Liver (tissue), 9 donors: Measurements from ENCODE around the gene TOGARAM2. TPM values are rescaled to one million over a fixed set of nuclear protein-coding genes. Genes with fewer than 3 reads are reported as not detected.

Experiments used
- DNase-seq: peaks from one replicate; pipeline ENCODE4 v3.0.0-alpha.2; 2017; ENCODE audit warnings: low spot score
- H3K27ac ChIP-seq, 2 donors: one replicate each; pipeline ENCODE4 v1.7.0; 2013; ENCODE audit warnings: inconsistent platforms in 2 of 2, low read length in 2 of 2, control low read depth in 1 of 2, low read depth in 1 of 2, mild to moderate bottlenecking in 1 of 2
- H3K27me3 ChIP-seq, 4 donors: one replicate each; pipeline versions ENCODE4 v1.6.1 to v1.7.0; 2013; ENCODE audit warnings: low read length in 3 of 4, inconsistent platforms in 1 of 4, mild to moderate bottlenecking in 1 of 4, moderate library complexity in 1 of 4; ENCODE audit not compliant: control insufficient read depth in 4 of 4, insufficient read depth in 4 of 4
- H3K36me3 ChIP-seq, 4 donors: one replicate each; pipeline versions ENCODE4 v1.6.1 to v1.7.0; 2013; ENCODE audit warnings: low read length in 3 of 4, mild to moderate bottlenecking in 3 of 4, low read depth in 1 of 4, moderate library complexity in 1 of 4; ENCODE audit not compliant: control insufficient read depth in 4 of 4, insufficient read depth in 3 of 4
- H3K4me1 ChIP-seq, 4 donors: one replicate each; pipeline versions ENCODE4 v1.6.1 to v1.7.0; 2013; ENCODE audit warnings: low read length in 3 of 4, mild to moderate bottlenecking in 3 of 4, moderate library complexity in 1 of 4; ENCODE audit not compliant: control insufficient read depth in 4 of 4, insufficient read depth in 4 of 4
- H3K4me3 ChIP-seq, 3 donors: one replicate each; pipeline versions ENCODE4 v1.6.1 to v1.7.0; 2013; ENCODE audit warnings: low read length in 3 of 3, control low read depth in 1 of 3, low read depth in 1 of 3, mild to moderate bottlenecking in 1 of 3
- H3K9ac ChIP-seq, 2 donors: one replicate each; pipeline ENCODE4 v1.7.0; 2013; ENCODE audit warnings: low read length in 2 of 2, mild to moderate bottlenecking in 2 of 2, moderate library complexity in 2 of 2, control low read depth in 1 of 2, low read depth in 1 of 2
- H3K9me3 ChIP-seq, 4 donors: one replicate each; pipeline versions ENCODE4 v1.6.1 to v1.7.0; 2013; ENCODE audit warnings: low read length in 3 of 4; ENCODE audit not compliant: control insufficient read depth in 4 of 4
- EGR1 ChIP-seq, 2 donors: IDR thresholded peaks; 2 replicates each; pipeline ENCODE4 v1.6.1; 2016 to 2018; ENCODE audit warnings: antibody characterized with exemption in 2 of 2, low read depth in 2 of 2
- FOXA1 ChIP-seq: IDR thresholded peaks from 2 replicates; pipeline ENCODE4 v1.6.1; 2016; ENCODE audit warnings: antibody characterized with exemption
- FOXA2 ChIP-seq: IDR thresholded peaks from 2 replicates; pipeline ENCODE4 v1.6.1; 2016; ENCODE audit warnings: antibody characterized with exemption
- HNF4A ChIP-seq, 2 donors: conservative IDR thresholded peaks; 2 replicates each; pipeline ENCODE4 v1.6.1; 2016; ENCODE audit warnings: antibody characterized with exemption in 2 of 2, mild to moderate bottlenecking in 2 of 2
- HNF4G ChIP-seq: IDR thresholded peaks from 2 replicates; pipeline ENCODE4 v1.6.1; 2016; ENCODE audit warnings: antibody characterized with exemption
- JUND ChIP-seq, 2 donors: IDR thresholded peaks; 2 replicates each; pipeline ENCODE4 v1.6.1; 2016; ENCODE audit warnings: antibody characterized with exemption in 2 of 2
- NR2F2 ChIP-seq: IDR thresholded peaks from 2 replicates; pipeline ENCODE4 v1.6.1; 2016; ENCODE audit warnings: antibody characterized with exemption
- RAD21 ChIP-seq, 2 donors: IDR thresholded peaks; 2 replicates each; pipeline ENCODE4 v1.6.1; 2016; ENCODE audit warnings: antibody characterized with exemption in 2 of 2, mild to moderate bottlenecking in 2 of 2
- SP1 ChIP-seq: IDR thresholded peaks from 2 replicates; pipeline ENCODE4 v1.6.1; 2018; ENCODE audit warnings: antibody characterized with exemption, mild to moderate bottlenecking
- YY1 ChIP-seq: IDR thresholded peaks from 2 replicates; pipeline ENCODE4 v1.6.1; 2016; ENCODE audit warnings: antibody characterized with exemption, mild to moderate bottlenecking
- WGBS: extraction: QIAGEN DNeasy Blood & Tissue Kit; methylation state at CpG from one replicate; pipeline ENCODE4 v1.1.7; 2013; 5-methylcytosine and 5-hydroxymethylcytosine counted together
- polyA plus RNA-seq, 2 donors: library from polyadenylated mRNA; stranded (reverse) in 1 of 2; unstranded in 1 of 2; fragments of 200-250 nt in 1 of 2; fragments of >200 nt in 1 of 2; fragmentation: Nextera tagmentation in 1 of 2; extraction: Ambion mirVana in 1 of 2; gene quantifications; one replicate each; pipeline versions ENCODE4 v1.2.1 to v1.2.3, GENCODE V29; 2013 to 2015
- total RNA-seq, 2 donors: library from RNA; depleted of rRNA; stranded (reverse); fragments of >200 nt; gene quantifications; one replicate each; pipeline ENCODE4 v1.2.3, GENCODE V29; 2014
- TF ChIP-seq, protein P1 (sequence below): IDR thresholded peaks from 2 replicates; pipeline ENCODE4 v1.6.1; 2016; ENCODE audit warnings: antibody characterized with exemption
- TF ChIP-seq, protein P2 (sequence below): IDR thresholded peaks from 2 replicates; pipeline ENCODE4 v1.6.1; 2016; ENCODE audit warnings: antibody characterized with exemption, mild to moderate bottlenecking
- TF ChIP-seq, protein P3 (sequence below): IDR thresholded peaks from 2 replicates; pipeline ENCODE4 v1.6.1; 2016; ENCODE audit warnings: antibody characterized with exemption
- TF ChIP-seq, protein P4 (sequence below): fragments of 150-350 bp; IDR thresholded peaks from 2 replicates; pipeline ENCODE4 v1.5.1; 2017; ENCODE audit warnings: improper control_type of control experiment, low read depth, low read length; ENCODE audit not compliant: missing input control
- TF ChIP-seq, protein P5 (sequence below): IDR thresholded peaks from 2 replicates; pipeline ENCODE4 v1.6.1; 2016; ENCODE audit warnings: antibody characterized with exemption
- donor health status: healthy.
- donor health status: healthy.
- donor health status: healthy.
- donor health status: healthy.
- donor health status: healthy.

The TOGARAM2 gene
- total and polyA plus RNA-seq, 4 donors, result 0.15 to 0.42 (median 0.19) TPM; not detected in 1

DNA sequence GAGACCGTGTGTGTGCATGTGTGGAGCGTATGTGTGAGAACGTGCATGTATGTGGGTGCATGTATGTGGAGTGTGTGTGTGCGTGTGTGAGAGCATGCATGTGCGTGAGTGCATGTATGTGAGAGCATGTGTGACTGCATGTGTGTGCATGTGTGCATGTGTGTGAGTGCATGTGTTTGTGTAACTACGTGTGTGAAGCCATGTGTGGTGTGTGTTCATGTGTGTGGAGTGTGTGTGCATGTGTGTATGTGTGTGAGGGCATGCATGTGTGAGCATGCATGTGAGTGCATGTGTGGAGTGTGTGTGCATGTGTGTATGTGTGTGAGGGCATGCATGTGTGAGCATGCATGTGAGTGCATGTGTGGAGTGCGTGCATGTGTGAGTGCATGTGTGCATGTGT is 24.2 kb downstream of the TOGARAM2 start:
- no peaks in the 10 kb centered on the region for H3K27me3 ChIP-seq
- no peak overlapping the region for H3K4me3 ChIP-seq
- no peak overlapping the region for H3K27ac ChIP-seq
- DNase-seq, result no peak
- H3K4me1 ChIP-seq, result no peaks in the 10 kb centered on the region
- H3K9me3 ChIP-seq, result no peaks in the 10 kb centered on the region
- TF ChIP-seq, protein P1, sequence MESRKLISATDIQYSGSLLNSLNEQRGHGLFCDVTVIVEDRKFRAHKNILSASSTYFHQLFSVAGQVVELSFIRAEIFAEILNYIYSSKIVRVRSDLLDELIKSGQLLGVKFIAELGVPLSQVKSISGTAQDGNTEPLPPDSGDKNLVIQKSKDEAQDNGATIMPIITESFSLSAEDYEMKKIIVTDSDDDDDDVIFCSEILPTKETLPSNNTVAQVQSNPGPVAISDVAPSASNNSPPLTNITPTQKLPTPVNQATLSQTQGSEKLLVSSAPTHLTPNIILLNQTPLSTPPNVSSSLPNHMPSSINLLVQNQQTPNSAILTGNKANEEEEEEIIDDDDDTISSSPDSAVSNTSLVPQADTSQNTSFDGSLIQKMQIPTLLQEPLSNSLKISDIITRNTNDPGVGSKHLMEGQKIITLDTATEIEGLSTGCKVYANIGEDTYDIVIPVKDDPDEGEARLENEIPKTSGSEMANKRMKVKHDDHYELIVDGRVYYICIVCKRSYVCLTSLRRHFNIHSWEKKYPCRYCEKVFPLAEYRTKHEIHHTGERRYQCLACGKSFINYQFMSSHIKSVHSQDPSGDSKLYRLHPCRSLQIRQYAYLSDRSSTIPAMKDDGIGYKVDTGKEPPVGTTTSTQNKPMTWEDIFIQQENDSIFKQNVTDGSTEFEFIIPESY, result no peak
- TF ChIP-seq, protein P2, sequence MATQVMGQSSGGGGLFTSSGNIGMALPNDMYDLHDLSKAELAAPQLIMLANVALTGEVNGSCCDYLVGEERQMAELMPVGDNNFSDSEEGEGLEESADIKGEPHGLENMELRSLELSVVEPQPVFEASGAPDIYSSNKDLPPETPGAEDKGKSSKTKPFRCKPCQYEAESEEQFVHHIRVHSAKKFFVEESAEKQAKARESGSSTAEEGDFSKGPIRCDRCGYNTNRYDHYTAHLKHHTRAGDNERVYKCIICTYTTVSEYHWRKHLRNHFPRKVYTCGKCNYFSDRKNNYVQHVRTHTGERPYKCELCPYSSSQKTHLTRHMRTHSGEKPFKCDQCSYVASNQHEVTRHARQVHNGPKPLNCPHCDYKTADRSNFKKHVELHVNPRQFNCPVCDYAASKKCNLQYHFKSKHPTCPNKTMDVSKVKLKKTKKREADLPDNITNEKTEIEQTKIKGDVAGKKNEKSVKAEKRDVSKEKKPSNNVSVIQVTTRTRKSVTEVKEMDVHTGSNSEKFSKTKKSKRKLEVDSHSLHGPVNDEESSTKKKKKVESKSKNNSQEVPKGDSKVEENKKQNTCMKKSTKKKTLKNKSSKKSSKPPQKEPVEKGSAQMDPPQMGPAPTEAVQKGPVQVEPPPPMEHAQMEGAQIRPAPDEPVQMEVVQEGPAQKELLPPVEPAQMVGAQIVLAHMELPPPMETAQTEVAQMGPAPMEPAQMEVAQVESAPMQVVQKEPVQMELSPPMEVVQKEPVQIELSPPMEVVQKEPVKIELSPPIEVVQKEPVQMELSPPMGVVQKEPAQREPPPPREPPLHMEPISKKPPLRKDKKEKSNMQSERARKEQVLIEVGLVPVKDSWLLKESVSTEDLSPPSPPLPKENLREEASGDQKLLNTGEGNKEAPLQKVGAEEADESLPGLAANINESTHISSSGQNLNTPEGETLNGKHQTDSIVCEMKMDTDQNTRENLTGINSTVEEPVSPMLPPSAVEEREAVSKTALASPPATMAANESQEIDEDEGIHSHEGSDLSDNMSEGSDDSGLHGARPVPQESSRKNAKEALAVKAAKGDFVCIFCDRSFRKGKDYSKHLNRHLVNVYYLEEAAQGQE, result no peak
- no peak for TF ChIP-seq EGR1 (IDR thresholded peaks at IDR 0.05; ENCODE audit: low read depth in 2 of 2)
- no peak for TF ChIP-seq NR2F2
- 72% methylated on average over 7 of the region's 7 CpGs for WGBS
- no peak overlapping the region for H3K9ac ChIP-seq
- H3K36me3 ChIP-seq, result no peaks in the 10 kb centered on the region

DNA sequence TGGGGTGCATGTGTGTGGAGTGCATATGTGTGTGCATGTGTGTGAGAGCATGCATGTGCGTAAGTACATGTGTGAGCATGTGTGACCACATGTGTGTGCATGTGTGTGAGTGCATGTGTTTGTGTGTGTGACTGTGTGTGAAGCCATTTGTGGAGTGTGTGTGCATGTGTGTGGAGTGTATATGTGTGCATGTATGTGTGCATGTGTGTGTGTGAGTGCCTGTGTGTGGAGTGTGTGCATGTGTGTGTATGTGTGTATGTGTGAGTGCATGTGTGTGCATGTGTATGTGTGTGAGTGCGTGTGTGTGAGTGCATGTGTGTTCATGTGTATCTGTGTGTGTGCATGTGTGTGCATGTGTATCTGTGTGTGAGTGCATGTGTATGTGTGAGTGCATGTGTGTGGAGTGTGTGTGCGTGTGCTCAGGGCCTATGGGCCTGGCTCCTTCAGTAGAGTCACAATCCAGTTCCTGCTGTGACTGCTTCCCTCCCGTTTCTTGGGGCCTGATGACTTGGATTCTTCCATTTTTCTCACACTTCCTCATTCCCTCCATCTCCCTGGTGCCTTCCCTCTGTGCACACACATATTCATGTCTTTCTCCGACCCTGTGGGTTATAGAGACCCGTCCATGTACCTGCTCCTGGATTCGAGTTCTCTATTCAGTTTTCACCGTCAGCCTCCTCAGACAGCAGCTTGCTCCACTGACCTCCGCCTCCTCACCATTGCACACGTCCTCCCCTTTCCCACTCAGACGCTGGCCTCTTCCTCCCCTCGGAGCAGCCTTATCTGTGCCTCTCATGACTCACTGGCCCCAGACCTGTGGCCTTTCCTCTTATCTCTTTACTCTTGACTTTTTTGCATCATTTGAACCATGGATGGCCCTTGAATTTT is 25.2 kb downstream of the TOGARAM2 start:
- Histone ChIP-seq H3K4me1 (peaks cover 0 to 4% (median 0%) of the 10 kb centered on the region in 4 donors), H3K9me3 (no peaks in the 10 kb centered on the region), H3K27me3 (no peaks in the 10 kb centered on the region), H3K4me3 (no peak overlapping the region), H3K36me3 (no peaks in the 10 kb centered on the region), H3K27ac (no peak overlapping the region), H3K9ac (no peak overlapping the region)
- no peak for TF ChIP-seq FOXA1
- TF ChIP-seq, protein P3, sequence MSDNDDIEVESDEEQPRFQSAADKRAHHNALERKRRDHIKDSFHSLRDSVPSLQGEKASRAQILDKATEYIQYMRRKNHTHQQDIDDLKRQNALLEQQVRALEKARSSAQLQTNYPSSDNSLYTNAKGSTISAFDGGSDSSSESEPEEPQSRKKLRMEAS, result no peak
- TF ChIP-seq, protein P1, result no peak
- 62% methylated on average over 12 of the region's 12 CpGs for WGBS
- no peak for DNase-seq

DNA sequence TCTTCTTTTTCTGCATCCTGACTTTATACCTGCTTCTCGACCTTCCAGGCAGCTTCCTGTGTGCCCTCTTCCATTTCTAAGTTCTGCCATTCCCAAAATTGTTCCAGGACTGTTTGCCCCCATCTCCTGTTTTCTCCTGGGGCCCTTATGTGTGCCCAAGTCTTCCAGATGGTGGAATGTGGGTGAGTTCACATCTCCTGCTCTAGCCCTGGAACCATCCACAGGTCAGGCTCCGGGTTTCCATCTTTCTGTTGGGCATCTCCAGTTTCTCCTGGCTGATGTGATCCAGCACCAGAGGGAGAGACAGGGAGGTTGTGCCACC is 25.8 kb downstream of the TOGARAM2 start:
- no peaks in the 10 kb centered on the region for H3K36me3 ChIP-seq
- H3K4me3 ChIP-seq, result no peak overlapping the region
- no peak for DNase-seq
- H3K4me1 ChIP-seq, result peaks cover 0 to 4% (median 0%) of the 10 kb centered on the region in 4 donors
- no peak overlapping the region for H3K9ac ChIP-seq
- H3K9me3 ChIP-seq, result no peaks in the 10 kb centered on the region
- WGBS, result 86% methylated on average over 2 of the region's 2 CpGs
- no peaks in the 10 kb centered on the region for H3K27me3 ChIP-seq
- no peak overlapping the region for H3K27ac ChIP-seq
- TF ChIP-seq HNF4A (conservative IDR thresholded peaks at IDR 0.05) (no peak), JUND (IDR thresholded peaks at IDR 0.05) (no peak), HNF4G (no peak), EGR1 (IDR thresholded peaks at IDR 0.05; ENCODE audit: low read depth in 2 of 2) (no peak), YY1 (no peak), FOXA2 (no peak), SP1 (no peak), RAD21 (IDR thresholded peaks at IDR 0.05) (no peak), FOXA1 (no peak)
- TF ChIP-seq, protein P4, sequence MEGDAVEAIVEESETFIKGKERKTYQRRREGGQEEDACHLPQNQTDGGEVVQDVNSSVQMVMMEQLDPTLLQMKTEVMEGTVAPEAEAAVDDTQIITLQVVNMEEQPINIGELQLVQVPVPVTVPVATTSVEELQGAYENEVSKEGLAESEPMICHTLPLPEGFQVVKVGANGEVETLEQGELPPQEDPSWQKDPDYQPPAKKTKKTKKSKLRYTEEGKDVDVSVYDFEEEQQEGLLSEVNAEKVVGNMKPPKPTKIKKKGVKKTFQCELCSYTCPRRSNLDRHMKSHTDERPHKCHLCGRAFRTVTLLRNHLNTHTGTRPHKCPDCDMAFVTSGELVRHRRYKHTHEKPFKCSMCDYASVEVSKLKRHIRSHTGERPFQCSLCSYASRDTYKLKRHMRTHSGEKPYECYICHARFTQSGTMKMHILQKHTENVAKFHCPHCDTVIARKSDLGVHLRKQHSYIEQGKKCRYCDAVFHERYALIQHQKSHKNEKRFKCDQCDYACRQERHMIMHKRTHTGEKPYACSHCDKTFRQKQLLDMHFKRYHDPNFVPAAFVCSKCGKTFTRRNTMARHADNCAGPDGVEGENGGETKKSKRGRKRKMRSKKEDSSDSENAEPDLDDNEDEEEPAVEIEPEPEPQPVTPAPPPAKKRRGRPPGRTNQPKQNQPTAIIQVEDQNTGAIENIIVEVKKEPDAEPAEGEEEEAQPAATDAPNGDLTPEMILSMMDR, result no peak
- TF ChIP-seq, protein P5, sequence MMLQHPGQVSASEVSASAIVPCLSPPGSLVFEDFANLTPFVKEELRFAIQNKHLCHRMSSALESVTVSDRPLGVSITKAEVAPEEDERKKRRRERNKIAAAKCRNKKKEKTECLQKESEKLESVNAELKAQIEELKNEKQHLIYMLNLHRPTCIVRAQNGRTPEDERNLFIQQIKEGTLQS, result no peak
- TF ChIP-seq, protein P3, result no peak
